Retina (tissue), 1 donor: ENCODE measurements around the gene CDR2L.

Source experiments
- DNase-seq: peaks from one replicate; pipeline ENCODE4 v3.0.0-alpha.2; 2016

Gene CDR2L

DNA sequence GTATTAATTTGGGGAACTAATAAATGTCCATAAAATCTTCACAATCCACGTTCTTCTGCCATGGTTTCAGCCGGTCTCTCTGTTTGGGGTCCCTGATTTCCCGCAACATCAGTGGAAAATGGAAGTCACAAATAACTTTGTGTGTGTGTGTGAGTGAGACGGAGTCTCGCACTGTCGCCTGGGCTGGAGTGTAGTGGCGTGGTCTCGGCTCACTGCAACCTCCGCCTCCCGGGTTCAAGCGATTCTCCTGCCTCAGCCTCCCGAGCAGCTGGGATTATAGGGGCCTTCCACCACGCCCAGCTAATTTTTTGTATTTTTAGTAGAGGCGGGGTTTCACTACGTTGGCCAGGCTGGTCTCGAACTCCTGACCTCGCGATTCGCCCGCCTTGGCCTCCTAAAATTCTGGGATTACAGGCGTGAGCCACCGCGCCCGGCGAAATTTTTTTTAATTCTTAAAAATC, 58.5 kb downstream of the CDR2L start:
- peak; percentile 21 for DNase-seq

GRCh38 chr17:75046407-75047289, 59.2 kb downstream of the CDR2L start, which contains the start of the genes ATP5PD and KCTD2:
TSS of gene ATP5PD (minus strand) at chr17:75046969. CDS start at chr17:75042650, 4,319 bp downstream.
TSS of gene KCTD2 (plus strand) at chr17:75047225. CDS start at chr17:75047251, 26 bp downstream.
- peak; percentile 97 for DNase-seq

GRCh38 chr17:75047398-75048098, 60.1 kb downstream of the CDR2L start:
- peak; percentile 57 for DNase-seq

GRCh38 chr17:75048249-75048878, 60.9 kb downstream of the CDR2L start:
- no peak for DNase-seq

GRCh38 chr17:75049057-75049456, 61.6 kb downstream of the CDR2L start:
- DNase-seq, result no peak

- DNase-seq, result no peak
Measured at GRCh38 chr17:75049706-75050105, 62.3 kb downstream of the CDR2L start.

DNA sequence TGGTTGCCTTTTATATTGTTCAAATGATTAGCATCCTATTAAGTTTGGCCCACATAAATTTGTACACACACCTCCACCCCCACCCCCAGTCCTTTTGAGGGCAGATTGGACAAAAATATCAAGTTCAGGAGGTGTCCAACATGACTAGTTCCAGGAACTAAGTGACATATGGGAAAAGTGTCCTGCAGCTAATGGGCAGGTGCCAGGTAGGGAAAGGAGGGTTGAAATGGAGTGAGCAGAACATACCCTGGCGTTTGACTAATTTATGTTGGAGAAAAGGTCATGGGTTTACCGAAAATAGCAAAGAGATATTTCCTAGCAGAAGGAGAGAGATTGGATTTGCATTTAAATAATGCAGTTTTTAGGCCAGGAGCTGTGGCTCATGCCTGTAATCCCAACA, 64.5 kb downstream of the CDR2L start:
- DNase-seq, result no peak
